GM19025 (cell line): ENCODE measurements around the gene DDX24.

Experiments
- ATAC-seq: cut with Tn5 transposase; IDR thresholded peaks from one replicate; pipeline ENCODE4 v1.9.1; 2021; ENCODE audit warnings: mild to moderate bottlenecking, low read depth, moderate library complexity; ENCODE audit not compliant: unreplicated experiment

DDX24 gene

GRCh38 chr14:94080621-94081385, at the start of gene DDX24, which contains the start of gene IFI27L1:
DDX24 (minus strand) TSS chr14:94081202; CDS start chr14:94079742, 1,460 bp downstream.
IFI27L1 (plus strand) TSS chr14:94081310; CDS start chr14:94096938, 15,628 bp downstream.
- peak; percentile 99 for ATAC-seq

- ATAC-seq, result no peak
Measured at GRCh38 chr14:94129758-94130414, 48.9 kb upstream of the DDX24 start.

- peak; percentile 86 for ATAC-seq
Measured at GRCh38 chr14:94129111-94129757, 48.2 kb upstream of the DDX24 start, which contains the start of gene IFI27L2. IFI27L2 (minus strand) TSS chr14:94129604; CDS start chr14:94129564, 40 bp downstream.

- ATAC-seq, result no peak
Measured at GRCh38 chr14:94128216-94128839, 47.3 kb upstream of the DDX24 start.

GRCh38 chr14:94127330-94127729, 46.3 kb upstream of the DDX24 start:
- ATAC-seq, result no peak

GRCh38 chr14:94126800-94127199, 45.8 kb upstream of the DDX24 start:
- ATAC-seq, result no peak

GRCh38 chr14:94126419-94126677, 45.3 kb upstream of the DDX24 start:
- ATAC-seq, result no peak

- no peak for ATAC-seq
Measured at GRCh38 chr14:94125659-94126418, 44.8 kb upstream of the DDX24 start.

GRCh38 chr14:94124582-94125377, 43.8 kb upstream of the DDX24 start:
- no peak for ATAC-seq

GRCh38 chr14:94123868-94124267, 42.9 kb upstream of the DDX24 start:
- no peak for ATAC-seq

GRCh38 chr14:94123296-94123695, 42.3 kb upstream of the DDX24 start:
- no peak for ATAC-seq

- no peak for ATAC-seq
Measured at GRCh38 chr14:94122438-94122837, 41.4 kb upstream of the DDX24 start.

GRCh38 chr14:94121485-94121884, 40.5 kb upstream of the DDX24 start:
- ATAC-seq, result no peak

GRCh38 chr14:94120667-94121340, 39.8 kb upstream of the DDX24 start:
- ATAC-seq, result no peak

GRCh38 chr14:94119071-94119470, 38.1 kb upstream of the DDX24 start:
- ATAC-seq, result no peak

GRCh38 chr14:94117856-94118255, 36.9 kb upstream of the DDX24 start:
- ATAC-seq, result no peak

GRCh38 chr14:94116701-94117100, 35.7 kb upstream of the DDX24 start:
- no peak for ATAC-seq

- no peak for ATAC-seq
Measured at GRCh38 chr14:94115631-94116030, 34.6 kb upstream of the DDX24 start.

- ATAC-seq, result no peak
Measured at GRCh38 chr14:94115058-94115591, 34.1 kb upstream of the DDX24 start.
